IMR-90 (cell line): ENCODE data around the gene PDRG1. TPM values are rescaled to one million over a fixed set of nuclear protein-coding genes. Genes with fewer than 3 reads are reported as not detected.
A peak's percentile ranks its signal among the peaks of the same experiment; 100 is the strongest.

Source experiments
- ATAC-seq: fragments of 200-7000 bp; cut with Tn5 transposase; 2 replicates; pipeline ENCODE4 v1.9.1; 2020; ENCODE audit warnings: low read depth, mild to moderate bottlenecking, moderate library complexity
- Bru-seq: library from RNA; stranded (reverse); fragments of 400-500 nt; gene quantifications from one replicate; lab custom pipeline; 2021; lab: Mats Ljungman, UMichigan
- BruChase-seq, 2 experiments: library from RNA; stranded (reverse); fragments of 400-500 nt; gene quantifications; one replicate each; lab custom pipeline; 2021; lab: Mats Ljungman, UMichigan
- BruUV-seq: library from RNA; stranded (reverse); fragments of 400-500 nt; replicated peaks from 2 replicates; lab custom pipeline; 2021; lab: Mats Ljungman, UMichigan
- CTCF ChIA-PET: fragments of 300-600 bp; formaldehyde crosslinking; extraction: SDS; loops from one replicate; lab custom pipeline; 2021; ENCODE audit warnings: antibody characterized with exemption; lab: Yijun Ruan, JAX
- POLR2A ChIA-PET: fragments of 300-600 bp; sonication (Branson Sonifier 250); formaldehyde crosslinking; loops from one replicate; lab custom pipeline; 2022; ENCODE audit warnings: antibody characterized with exemption; ENCODE audit not compliant: unreplicated experiment; lab: Charles Lee
- DNase-seq: peaks from one replicate; pipeline ENCODE4 v3.0.0; 2013
- H2AFZ ChIP-seq: replicated peaks from 2 replicates; pipeline ENCODE3; 2013; ENCODE audit warnings: low read length, mild to moderate bottlenecking; ENCODE audit not compliant: poor library complexity
- H2AK5ac ChIP-seq: 2 replicates; pipeline ENCODE4 v1.6.1; 2013; ENCODE audit warnings: low read depth, low read length, inconsistent platforms
- H2AK9ac ChIP-seq: replicated peaks from 2 replicates; pipeline ENCODE3; 2013; ENCODE audit warnings: mild to moderate bottlenecking, low read depth, low read length, moderate library complexity; ENCODE audit not compliant: poor library complexity
- H2BK120ac ChIP-seq: 2 replicates; pipeline ENCODE4 v1.6.1; 2013; ENCODE audit warnings: low read depth, low read length, inconsistent platforms
- H2BK15ac ChIP-seq: 3 replicates; pipeline ENCODE4 v1.6.1; 2013; ENCODE audit warnings: low read depth, low read length, inconsistent platforms
- H2BK20ac ChIP-seq: 2 replicates; pipeline ENCODE4 v1.6.1; 2013; ENCODE audit warnings: low read depth, mild to moderate bottlenecking, inconsistent platforms, low read length, moderate library complexity
- H2BK5ac ChIP-seq: 2 replicates; pipeline ENCODE4 v1.6.1; 2013; ENCODE audit warnings: mild to moderate bottlenecking, low read depth, low read length, inconsistent platforms; ENCODE audit not compliant: poor library complexity, severe bottlenecking
- H3K14ac ChIP-seq: replicated peaks from 2 replicates; pipeline ENCODE4 v1.6.1; 2013; ENCODE audit warnings: low read depth, low read length, inconsistent platforms
- H3K18ac ChIP-seq: 2 replicates; pipeline ENCODE4 v1.6.1; 2013; ENCODE audit warnings: low read depth, low read length, control low read depth
- H3K23ac ChIP-seq: 2 replicates; pipeline ENCODE4 v1.6.1; 2013; ENCODE audit warnings: low read depth, low read length, inconsistent platforms
- H3K27ac ChIP-seq: 2 replicates; pipeline ENCODE4 v1.5.1; 2013; ENCODE audit warnings: mild to moderate bottlenecking, control low read depth, low read length; ENCODE audit not compliant: insufficient read depth
- H3K27me3 ChIP-seq: 2 replicates; pipeline ENCODE4 v1.6.1; 2013; ENCODE audit warnings: low read length; ENCODE audit not compliant: control insufficient read depth, insufficient read depth
- H3K36me3 ChIP-seq: 2 replicates; pipeline ENCODE4 v1.6.1; 2013; ENCODE audit warnings: low read length, mixed read lengths; ENCODE audit not compliant: control insufficient read depth, insufficient read depth
- H3K4ac ChIP-seq: 2 replicates; pipeline ENCODE4 v1.6.1; 2013; ENCODE audit warnings: low read depth, low read length, inconsistent platforms
- H3K4me1 ChIP-seq: 2 replicates; pipeline ENCODE4 v1.6.1; 2013; ENCODE audit warnings: low read length, mixed read lengths; ENCODE audit not compliant: control insufficient read depth, insufficient read depth
- H3K4me2 ChIP-seq: 2 replicates; pipeline ENCODE4 v1.6.1; 2013; ENCODE audit warnings: low read depth, mild to moderate bottlenecking, control low read depth, low read length, moderate library complexity
- H3K4me3 ChIP-seq: 2 replicates; pipeline ENCODE4 v1.5.1; 2013; ENCODE audit warnings: low read depth, mild to moderate bottlenecking, control low read depth, low read length, moderate library complexity; ENCODE audit not compliant: insufficient read depth
- H3K56ac ChIP-seq: 2 replicates; pipeline ENCODE4 v1.6.1; 2013; ENCODE audit warnings: low read length, inconsistent platforms; ENCODE audit not compliant: insufficient read depth; ENCODE audit errors: extremely low read depth
- H3K79me1 ChIP-seq, 2 experiments: 2 replicates each; pipeline ENCODE4 v1.6.1; 2013; ENCODE audit warnings: low read length in 2 of 2, inconsistent platforms in 1 of 2, low read depth in 1 of 2
- H3K9ac ChIP-seq: 2 replicates; pipeline ENCODE4 v1.6.1; 2013; ENCODE audit warnings: low read depth, low read length, control low read depth
- H3K9me1 ChIP-seq: 2 replicates; pipeline ENCODE4 v1.6.1; 2013; ENCODE audit warnings: low read length, inconsistent platforms; ENCODE audit not compliant: insufficient read depth
- H3K9me3 ChIP-seq: 2 replicates; pipeline ENCODE4 v1.6.1; 2013; ENCODE audit warnings: low read length; ENCODE audit not compliant: control insufficient read depth, insufficient read depth
- H4K20me1 ChIP-seq: 2 replicates; pipeline ENCODE4 v1.6.1; 2013; ENCODE audit warnings: low read length, inconsistent platforms; ENCODE audit not compliant: insufficient read depth
- H4K5ac ChIP-seq: 2 replicates; pipeline ENCODE4 v1.6.1; 2013; ENCODE audit warnings: mild to moderate bottlenecking, low read depth, low read length, control low read depth
- H4K8ac ChIP-seq, 2 experiments: 2 replicates each; pipeline ENCODE4 v1.6.1; 2013; ENCODE audit warnings: low read depth in 2 of 2, low read length in 2 of 2, control low read depth in 1 of 2, inconsistent platforms in 1 of 2
- H4K91ac ChIP-seq: 2 replicates; pipeline ENCODE4 v1.6.1; 2013; ENCODE audit warnings: low read depth, low read length, inconsistent platforms; ENCODE audit not compliant: insufficient read depth
- CHD1 ChIP-seq: IDR thresholded peaks from 2 replicates; pipeline ENCODE4 v1.6.1; 2012; ENCODE audit warnings: low read depth, low read length, improper control_type of control experiment
- MAZ ChIP-seq: IDR thresholded peaks from 2 replicates; pipeline ENCODE4 v1.6.1; 2012; ENCODE audit warnings: low read depth, mild to moderate bottlenecking, low read length, improper control_type of control experiment, moderate library complexity, borderline replicate concordance
- MXI1 ChIP-seq: IDR thresholded peaks from 2 replicates; pipeline ENCODE4 v1.6.1; 2012; ENCODE audit warnings: low read depth, mild to moderate bottlenecking, low read length, moderate library complexity, borderline replicate concordance
- NFE2L2 ChIP-seq: fragments of 150-350 bp; IDR thresholded peaks from 2 replicates; pipeline ENCODE4 v1.6.1; 2016; ENCODE audit warnings: low read depth, mild to moderate bottlenecking, low read length
- POLR2A ChIP-seq: IDR thresholded peaks from 2 replicates; pipeline ENCODE4 v1.6.1; 2012; ENCODE audit warnings: mild to moderate bottlenecking, low read depth, low read length
- RAD21 ChIP-seq: IDR thresholded peaks from 2 replicates; pipeline ENCODE4 v1.6.1; 2012; ENCODE audit warnings: low read length, improper control_type of control experiment
- SMC3 ChIP-seq: fragments of 150-350 bp; IDR thresholded peaks from 2 replicates; pipeline ENCODE4 v1.6.1; 2016; ENCODE audit warnings: low read depth, mild to moderate bottlenecking, antibody characterized with exemption, low read length, moderate library complexity
- WGBS, 2 experiments: methylation state at CpG; one replicate each; pipeline versions ENCODE4 v1.1.5 to v1.1.7; 2013; ENCODE audit warnings: missing lambda C conversion rate in 2 of 2; ENCODE audit not compliant: insufficient read length in 1 of 2; ENCODE audit errors: extremely low coverage in 2 of 2; 5-methylcytosine and 5-hydroxymethylcytosine counted together
- dilution Hi-C: fragments of 300-500 bp; cut with HindIII; formaldehyde crosslinking; loops from one replicate; pipeline ENCODE4 v1.14.3; 2018; ENCODE audit warnings: low sequenced_read_pairs; ENCODE audit not compliant: unreplicated experiment
- in situ Hi-C: fragments of 300-500 bp; cut with MboI; formaldehyde crosslinking; loops from 3 replicates; pipeline ENCODE4 v1.14.3; 2019; ENCODE audit warnings: low sequenced_read_pairs, inconsistent platforms, mixed read lengths
- intact Hi-C: fragments of 100-400 bp; cut with micrococcal nuclease; formaldehyde crosslinking; loops from 2 replicates; pipeline ENCODE4 v1.10.0; 2022
- long read RNA-seq: library from polyadenylated mRNA; unstranded; transcript quantifications from one replicate; pipeline ENCODE4 v2.0.0, GENCODE V29; 2021; ENCODE audit not compliant: unreplicated experiment
- polyA plus RNA-seq, 3 experiments: library from polyadenylated mRNA; depleted of rRNA; stranded (reverse); fragments of >200 nt; gene quantifications; 2 replicates each; pipeline ENCODE4 v1.2.3, GENCODE V29; 2012; ENCODE audit warnings: low replicate concordance in 1 of 3
- total RNA-seq: library from RNA; depleted of rRNA; stranded (reverse); fragments of >200 nt; gene quantifications from 2 replicates; pipeline ENCODE4 v1.2.3, GENCODE V29; 2012; rRNA removed
- TF ChIP-seq, protein P1 (sequence below): fragments of 150-350 bp; IDR thresholded peaks from 2 replicates; pipeline ENCODE4 v1.6.1; 2016; ENCODE audit warnings: low read depth, mild to moderate bottlenecking, low read length, moderate library complexity, borderline replicate concordance
- TF ChIP-seq, protein P2 (sequence below): conservative IDR thresholded peaks from 2 replicates; pipeline ENCODE4 v1.5.1; 2012; ENCODE audit warnings: mild to moderate bottlenecking, low read depth, low read length, improper control_type of control experiment

PDRG1 gene
- 5.0 and 5.8 TPM in 2 replicates for total RNA-seq
- 15.7 and 16.0 TPM in 2 replicates for polyA plus RNA-seq (2012; rRNA removed)
- polyA plus RNA-seq (2012; cell fraction: cytosol; rRNA removed), result 12.2 and 15.0 TPM in 2 replicates
- polyA plus RNA-seq (2012; cell fraction: nucleus; rRNA removed; ENCODE audit: low replicate concordance), result 6.9 and 8.3 TPM in 2 replicates
- Bru-seq, nascent RNA, result percentile 65 among the genes with signal in this experiment
- BruChase-seq, experiment 1, labeled RNA remaining after a 6-hour chase, result percentile 58 among the genes with signal in this experiment
- BruChase-seq, experiment 2, labeled RNA remaining after a 2-hour chase, result percentile 54 among the genes with signal in this experiment
- long read RNA-seq, transcript PDRG1-201 (5 exons, 1,998 nt), result major isoform, 26 of 30 reads
- long read RNA-seq, partial matches to known transcripts, result 3 of 30 reads
- long read RNA-seq, other reads (novel, unspliced or antisense), result 1 of 30 reads

- peak within 1 kb of the TSS; percentile 57; the same call in 1 of the 2 replicates for H3K14ac ChIP-seq
- no peak within 1 kb of the TSS for H2BK120ac ChIP-seq
- DNase-seq (peak; percentile 93), ATAC-seq (peak; percentile 100)
- H2AFZ ChIP-seq, result peak within 1 kb of the TSS; percentile 97
- H3K4me1 ChIP-seq, result peaks cover 6% of the 10 kb centered on the region
- H2BK15ac ChIP-seq, result no peak within 1 kb of the TSS
- H2BK5ac ChIP-seq, result peak within 1 kb of the TSS; percentile 40
- H3K9me3 ChIP-seq, result peaks cover 2% of the 10 kb centered on the region; the same call in 1 of the 2 replicates
- peak within 1 kb of the TSS; percentile 77 for H2AK9ac ChIP-seq
- no peaks in the 10 kb centered on the region for H3K9me1 ChIP-seq
- H2BK20ac ChIP-seq, result no peak within 1 kb of the TSS
- peak within 1 kb of the TSS; percentile 66 for H3K27ac ChIP-seq
- H4K20me1 ChIP-seq, result no peaks in the 10 kb centered on the region; the same call in 1 of the 2 replicates
- H4K8ac ChIP-seq, result peak within 1 kb of the TSS; percentile 89 to 93
- H3K56ac ChIP-seq, result peak within 1 kb of the TSS; percentile 75; the same call in 1 of the 2 replicates
- peak within 1 kb of the TSS; percentile 84; the same call in 1 of the 2 replicates for H3K23ac ChIP-seq
- H3K4me2 ChIP-seq, result peak within 1 kb of the TSS; percentile 97
- peak within 1 kb of the TSS; percentile 32; the same call in 1 of the 2 replicates for H2AK5ac ChIP-seq
- H4K5ac ChIP-seq, result 0 out of 2 replicates have a peak within 1 kb of the TSS, but pooled peaks have one; percentile 44
- in situ Hi-C loops, result loop anchor here (10.0 kb wide), 2 partner anchors 97 to 127 kb away; no protein-coding TSS in a partner anchor
- H3K9ac ChIP-seq, result peak within 1 kb of the TSS; percentile 82
- CTCF ChIA-PET, result interaction anchor here (0.8 to 1.4 kb wide), 10 partner anchors 12 to 140 kb away, joined by 3 to 6 read pairs (median 3); no protein-coding TSS in a partner anchor
- intact Hi-C loops, result loop anchor here (1.0 to 2.0 kb wide), 3 partner anchors 99 to 141 kb away; no protein-coding TSS in a partner anchor
- no TSS peak for BruUV-seq
- TF ChIP-seq SMC3 (peak; percentile 77), MXI1 (no peak), MAZ (peak; percentile 74; the same call in 1 of the 2 replicates), RAD21 (peak; percentile 67), NFE2L2 (no peak), CHD1 (no peak), POLR2A (peak; percentile 87)
- TF ChIP-seq, protein P1, sequence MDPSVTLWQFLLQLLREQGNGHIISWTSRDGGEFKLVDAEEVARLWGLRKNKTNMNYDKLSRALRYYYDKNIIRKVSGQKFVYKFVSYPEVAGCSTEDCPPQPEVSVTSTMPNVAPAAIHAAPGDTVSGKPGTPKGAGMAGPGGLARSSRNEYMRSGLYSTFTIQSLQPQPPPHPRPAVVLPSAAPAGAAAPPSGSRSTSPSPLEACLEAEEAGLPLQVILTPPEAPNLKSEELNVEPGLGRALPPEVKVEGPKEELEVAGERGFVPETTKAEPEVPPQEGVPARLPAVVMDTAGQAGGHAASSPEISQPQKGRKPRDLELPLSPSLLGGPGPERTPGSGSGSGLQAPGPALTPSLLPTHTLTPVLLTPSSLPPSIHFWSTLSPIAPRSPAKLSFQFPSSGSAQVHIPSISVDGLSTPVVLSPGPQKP, result no peak
- TF ChIP-seq, protein P2, sequence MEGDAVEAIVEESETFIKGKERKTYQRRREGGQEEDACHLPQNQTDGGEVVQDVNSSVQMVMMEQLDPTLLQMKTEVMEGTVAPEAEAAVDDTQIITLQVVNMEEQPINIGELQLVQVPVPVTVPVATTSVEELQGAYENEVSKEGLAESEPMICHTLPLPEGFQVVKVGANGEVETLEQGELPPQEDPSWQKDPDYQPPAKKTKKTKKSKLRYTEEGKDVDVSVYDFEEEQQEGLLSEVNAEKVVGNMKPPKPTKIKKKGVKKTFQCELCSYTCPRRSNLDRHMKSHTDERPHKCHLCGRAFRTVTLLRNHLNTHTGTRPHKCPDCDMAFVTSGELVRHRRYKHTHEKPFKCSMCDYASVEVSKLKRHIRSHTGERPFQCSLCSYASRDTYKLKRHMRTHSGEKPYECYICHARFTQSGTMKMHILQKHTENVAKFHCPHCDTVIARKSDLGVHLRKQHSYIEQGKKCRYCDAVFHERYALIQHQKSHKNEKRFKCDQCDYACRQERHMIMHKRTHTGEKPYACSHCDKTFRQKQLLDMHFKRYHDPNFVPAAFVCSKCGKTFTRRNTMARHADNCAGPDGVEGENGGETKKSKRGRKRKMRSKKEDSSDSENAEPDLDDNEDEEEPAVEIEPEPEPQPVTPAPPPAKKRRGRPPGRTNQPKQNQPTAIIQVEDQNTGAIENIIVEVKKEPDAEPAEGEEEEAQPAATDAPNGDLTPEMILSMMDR, result peak; percentile 98
- H3K4ac ChIP-seq, result peak within 1 kb of the TSS; percentile 43
- 0% methylated on average over 44 of the region's 63 CpGs; no CpG with 5 or more reads in 1 of the 2 experiments for WGBS, 2 experiments
- H3K4me3 ChIP-seq, result peak within 1 kb of the TSS; percentile 83
- peaks cover 20% of the 10 kb centered on the region for H3K36me3 ChIP-seq
- dilution Hi-C loops, result no loop called here
- peaks cover 10% of the 10 kb centered on the region for H3K27me3 ChIP-seq
- H3K79me1 ChIP-seq, result peaks cover 16 to 30% of the 10 kb centered on the region in 2 experiments
- POLR2A ChIA-PET, result interaction anchor here (0.6 kb wide), 1 partner anchor 71 kb away, joined by 3 read pairs; no protein-coding TSS in a partner anchor
- H3K18ac ChIP-seq, result no peak within 1 kb of the TSS
- H4K91ac ChIP-seq, result peak within 1 kb of the TSS; percentile 41
These were observed at the start of gene PDRG1 for GRCh38 chr20:31951530-31952453. PDRG1 (minus strand) TSS chr20:31952046; CDS start chr20:31951961, 85 bp downstream.
